GM12891 (cell line): ENCODE data around the gene DYNLL1.

Source experiments
- POLR2A ChIP-seq: IDR thresholded peaks from 2 replicates; pipeline ENCODE4 v1.6.1; 2011; ENCODE audit warnings: low read depth, low read length, control low read depth
- POLR2AphosphoS5 ChIP-seq: IDR thresholded peaks from 2 replicates; pipeline ENCODE4 v1.6.1; 2011; ENCODE audit warnings: low read depth, low read length, control low read depth
- SPI1 ChIP-seq: IDR thresholded peaks from 2 replicates; pipeline ENCODE4 v1.6.1; 2011; ENCODE audit warnings: low read depth, low read length, control low read depth
- TAF1 ChIP-seq: IDR thresholded peaks from 2 replicates; pipeline ENCODE4 v1.6.1; 2011; ENCODE audit warnings: low read depth, low read length, control low read depth

GRCh38 chr12:120490325-120490724, 5.6 kb upstream of the DYNLL1 start:
- TF ChIP-seq POLR2A (no peak), TAF1 (no peak), POLR2AphosphoS5 (no peak), SPI1 (no peak)
